NCI-H2227 (cell line): ENCODE measurements around the gene ABCA13.
"Not testable (repeated sequence)": the region's sequence is repeated elsewhere in the genome, so short reads cannot be mapped to it uniquely, and the experiment has no call there.

ENCODE experiments used
- DNase-seq: peaks from one replicate; lab custom pipeline; 2025; ENCODE audit not compliant: unreplicated experiment; lab: John Stamatoyannopoulos, UW

The ABCA13 gene

GRCh38 chr7:48173313-48173712, 2.1 kb downstream of the ABCA13 start:
- no peak for DNase-seq

GRCh38 chr7:48173756-48174382, 2.6 kb downstream of the ABCA13 start:
- no peak for DNase-seq

- no peak for DNase-seq
Measured at GRCh38 chr7:48175019-48175418, 3.8 kb downstream of the ABCA13 start.

GRCh38 chr7:48176356-48176893, 5.2 kb downstream of the ABCA13 start:
- DNase-seq, result no peak

GRCh38 chr7:48177271-48177670, 6.0 kb downstream of the ABCA13 start:
- DNase-seq, result no peak

GRCh38 chr7:48179496-48180030, 8.3 kb downstream of the ABCA13 start:
- no peak for DNase-seq

GRCh38 chr7:48180981-48181380, 9.7 kb downstream of the ABCA13 start:
- DNase-seq, result no peak

- no peak for DNase-seq
Measured at GRCh38 chr7:48182718-48183369, 11.6 kb downstream of the ABCA13 start.

GRCh38 chr7:48183370-48183743, 12.1 kb downstream of the ABCA13 start:
- no peak for DNase-seq

GRCh38 chr7:48183965-48184364, 12.7 kb downstream of the ABCA13 start:
- DNase-seq, result no peak

- no peak for DNase-seq
Measured at GRCh38 chr7:48188776-48189520, 17.7 kb downstream of the ABCA13 start.

- DNase-seq, result no peak
Measured at GRCh38 chr7:48192996-48193395, 21.7 kb downstream of the ABCA13 start.

- DNase-seq, result no peak
Measured at GRCh38 chr7:48193421-48193820, 22.2 kb downstream of the ABCA13 start.

- DNase-seq, result not testable (repeated sequence)
Measured at GRCh38 chr7:48200946-48201589, 29.8 kb downstream of the ABCA13 start.

- DNase-seq, result not testable (repeated sequence)
Measured at GRCh38 chr7:48202916-48203315, 31.7 kb downstream of the ABCA13 start.

- DNase-seq, result no peak
Measured at GRCh38 chr7:48207155-48207675, 36.0 kb downstream of the ABCA13 start.

GRCh38 chr7:48209004-48209600, 37.8 kb downstream of the ABCA13 start:
- no peak for DNase-seq

- no peak for DNase-seq
Measured at GRCh38 chr7:48213226-48213625, 42.0 kb downstream of the ABCA13 start.

GRCh38 chr7:48217266-48217665, 46.0 kb downstream of the ABCA13 start:
- DNase-seq, result no peak

- DNase-seq, result no peak
Measured at GRCh38 chr7:48217753-48218152, 46.5 kb downstream of the ABCA13 start.

- no peak for DNase-seq
Measured at GRCh38 chr7:48224042-48224441, 52.8 kb downstream of the ABCA13 start.
